HG03571 (cell line): ENCODE data around the gene PALLD.

Experiments
- ATAC-seq: cut with Tn5 transposase; IDR thresholded peaks from one replicate; pipeline ENCODE4 v1.9.1; 2021; ENCODE audit not compliant: unreplicated experiment

Gene PALLD

GRCh38 chr4:168882650-168883233, 385.9 kb downstream of the PALLD start:
- ATAC-seq, result no peak

- no peak for ATAC-seq
Measured at GRCh38 chr4:168883513-168883912, 386.7 kb downstream of the PALLD start.

GRCh38 chr4:168884251-168885124, 387.6 kb downstream of the PALLD start:
- no peak for ATAC-seq

GRCh38 chr4:168885400-168885799, 388.5 kb downstream of the PALLD start:
- no peak for ATAC-seq

GRCh38 chr4:168886351-168886750, 389.5 kb downstream of the PALLD start:
- ATAC-seq, result no peak

GRCh38 chr4:168887809-168888208, 391.0 kb downstream of the PALLD start:
- ATAC-seq, result no peak

GRCh38 chr4:168888715-168889215, 391.9 kb downstream of the PALLD start:
- ATAC-seq, result no peak

- ATAC-seq, result no peak
Measured at GRCh38 chr4:168891086-168891485, 394.2 kb downstream of the PALLD start.

GRCh38 chr4:168891688-168892087, 394.8 kb downstream of the PALLD start:
- ATAC-seq, result no peak

- ATAC-seq, result no peak
Measured at GRCh38 chr4:168892475-168892874, 395.6 kb downstream of the PALLD start.

- no peak for ATAC-seq
Measured at GRCh38 chr4:168893205-168893604, 396.4 kb downstream of the PALLD start.

- ATAC-seq, result no peak
Measured at GRCh38 chr4:168893807-168894206, 397.0 kb downstream of the PALLD start.

- no peak for ATAC-seq
Measured at GRCh38 chr4:168900080-168900479, 403.2 kb downstream of the PALLD start.

GRCh38 chr4:168907119-168907698, 410.4 kb downstream of the PALLD start:
- no peak for ATAC-seq

- ATAC-seq, result no peak
Measured at GRCh38 chr4:168908093-168908492, 411.2 kb downstream of the PALLD start.

GRCh38 chr4:168908851-168909273, 412.0 kb downstream of the PALLD start:
- no peak for ATAC-seq

GRCh38 chr4:168914095-168914494, 417.2 kb downstream of the PALLD start:
- no peak for ATAC-seq

- no peak for ATAC-seq
Measured at GRCh38 chr4:168917138-168917779, 420.4 kb downstream of the PALLD start.

GRCh38 chr4:168919706-168920324, 423.0 kb downstream of the PALLD start:
- ATAC-seq, result no peak

- ATAC-seq, result no peak
Measured at GRCh38 chr4:168920441-168921065, 423.7 kb downstream of the PALLD start.
